Prostate gland (tissue), 2 donors: ENCODE results near the gene MAGI3. TPM values are rescaled to one million over a fixed set of nuclear protein-coding genes. Genes with fewer than 3 reads are reported as not detected.
"Not testable (repeated sequence)": the region's sequence is repeated elsewhere in the genome, so short reads cannot be mapped to it uniquely, and the experiment has no call there.

Source experiments
- DNase-seq: peaks from one replicate; pipeline ENCODE4 v3.0.0-alpha.2; 2019; ENCODE audit warnings: low spot score
- H3K27ac ChIP-seq, 2 donors: fragments of 200-600 bp; sonication (generic); 2 replicates each; pipeline ENCODE4 v1.5.1; 2017 to 2019
- H3K27me3 ChIP-seq: fragments of 200-600 bp; sonication (generic); replicated peaks from 2 replicates; pipeline ENCODE4 v1.5.1; 2019; ENCODE audit not compliant: insufficient read depth
- H3K36me3 ChIP-seq, 2 donors: fragments of 200-600 bp; sonication (generic); 1 replicate in 1 of 2; 2 replicates in 1 of 2; pipeline versions ENCODE4 v1.5.1 to v1.8.1; 2017 to 2019
- H3K4me1 ChIP-seq: fragments of 200-600 bp; sonication (generic); replicated peaks from 2 replicates; pipeline ENCODE4 v1.5.1; 2019
- H3K4me3 ChIP-seq, 2 donors: fragments of 200-600 bp; sonication (generic); 2 replicates each; pipeline ENCODE4 v1.5.1; 2017 to 2019
- H3K9me3 ChIP-seq: fragments of 200-600 bp; sonication (generic); 2 replicates; pipeline ENCODE4 v1.5.1; 2017
- POLR2A ChIP-seq: fragments of 450-650 bp; IDR thresholded peaks from one replicate; pipeline ENCODE4 v1.6.1; 2016; ENCODE audit warnings: antibody characterized with exemption, mild to moderate bottlenecking
- POLR2AphosphoS5 ChIP-seq: sonication (generic); formaldehyde crosslinking; IDR thresholded peaks from one replicate; pipeline ENCODE4 v1.6.1; 2017; ENCODE audit warnings: antibody characterized with exemption
- WGBS: methylation state at CpG from one replicate; pipeline ENCODE4 v1.1.5; 2018; 5-methylcytosine and 5-hydroxymethylcytosine counted together
- intact Hi-C: fragments of 100-400 bp; cut with DNase I; formaldehyde crosslinking; loops from one replicate; pipeline ENCODE4 v1.14.2; 2022
- total RNA-seq, 2 donors: library from RNA; depleted of rRNA; stranded (reverse); fragments of >200 nt; gene quantifications; one replicate each; pipeline ENCODE4 v1.1.0, GENCODE V29; 2016
- TF ChIP-seq, protein P1 (sequence below), 4 experiments: fragments of 200-600 bp in 2 of 4; fragments of 450-650 bp in 2 of 4; sonication (generic) in 2 of 4; IDR thresholded peaks; 1 replicate in 3 of 4; 2 replicates in 1 of 4; pipeline ENCODE4 v1.5.1; 2016 to 2019; ENCODE audit warnings: antibody characterized with exemption in 4 of 4, mild to moderate bottlenecking in 2 of 4, moderate library complexity in 2 of 4

MAGI3 gene
- total RNA-seq, 2 donors from 2014 or later, result 20.2 to 23.2 TPM

DNA sequence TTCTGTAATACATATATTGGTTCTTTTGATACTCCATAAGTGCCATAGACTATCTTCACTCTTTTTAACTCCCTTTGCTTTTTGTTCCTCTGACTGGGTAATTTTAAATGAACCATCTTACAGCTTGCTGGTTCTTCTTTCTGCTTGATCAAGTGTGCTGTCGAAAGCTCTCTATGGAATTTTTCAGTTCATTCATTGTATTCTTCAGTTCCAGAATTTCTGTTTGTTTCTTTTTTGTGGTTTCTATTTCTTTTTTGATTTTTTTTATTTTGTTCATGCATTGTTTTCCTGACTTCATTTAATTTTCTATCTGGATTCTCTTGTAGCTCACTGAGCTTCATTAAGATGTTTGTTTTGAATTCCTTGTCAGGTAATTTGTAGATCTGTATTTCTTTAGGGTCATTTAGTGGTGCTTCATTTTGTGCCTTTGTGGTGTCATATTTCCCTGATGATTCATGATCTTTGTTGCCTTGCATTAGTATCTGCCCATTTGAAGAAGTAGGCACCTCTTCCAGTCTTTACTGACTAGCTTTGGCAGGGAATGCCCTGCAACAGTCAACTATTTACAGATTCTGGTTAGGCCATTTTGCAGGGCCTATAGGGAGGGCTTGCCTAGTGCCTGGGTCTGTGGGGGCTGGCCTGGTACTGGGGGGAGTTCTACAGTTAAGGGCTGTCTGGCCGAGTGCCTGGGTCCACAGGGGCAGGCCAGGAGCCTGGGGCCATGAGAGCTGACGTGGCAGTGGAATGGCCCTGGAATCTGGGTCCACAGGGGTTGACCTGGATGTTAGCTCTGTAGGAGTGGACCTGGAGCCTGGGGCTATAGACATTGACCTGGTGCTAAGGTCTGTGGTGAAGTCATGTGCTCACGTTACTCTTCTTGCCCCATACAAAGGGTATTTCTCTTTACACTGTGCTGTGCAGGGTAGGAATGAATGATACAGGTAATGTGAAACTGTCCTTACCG, 89.7 kb downstream of the MAGI3 start:
- WGBS, result 96% methylated on average over 5 of the region's 5 CpGs

DNA sequence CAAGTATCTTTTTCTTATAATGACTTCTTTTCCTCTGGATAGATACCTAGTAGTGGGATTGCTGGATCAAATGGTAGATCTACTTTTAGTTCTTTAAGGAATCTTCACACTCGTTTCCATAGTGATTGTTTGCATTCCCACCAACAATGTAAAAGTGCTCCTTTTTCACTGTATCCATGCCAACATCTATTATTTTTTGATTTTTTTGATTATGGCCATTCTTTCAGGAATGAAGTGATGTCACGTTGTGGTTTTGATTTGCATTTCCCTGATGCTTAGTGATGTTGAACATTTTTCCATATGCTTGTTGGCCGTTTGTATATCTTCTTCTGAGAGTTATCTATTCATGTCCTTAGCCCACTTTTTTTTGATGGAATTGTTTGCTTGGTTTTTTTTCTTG, 94.8 kb downstream of the MAGI3 start:
- intact Hi-C loops, H3K27ac ChIP-seq, H3K9me3 ChIP-seq, H3K4me1 ChIP-seq, H3K36me3 ChIP-seq, H3K27me3 ChIP-seq, DNase-seq, H3K4me3 ChIP-seq: not testable (repeated sequence)
- 94% methylated on average over 3 of the region's 3 CpGs for WGBS

More for the DNA sequence above, 89.7 kb downstream of the MAGI3 start:
- no peaks in the 10 kb centered on the region for H3K4me1 ChIP-seq
- H3K4me3 ChIP-seq, result no peak overlapping the region
- no peak for DNase-seq
- no peaks in the 10 kb centered on the region for H3K36me3 ChIP-seq
- intact Hi-C loops, result no loop called here
- H3K9me3 ChIP-seq, result no peaks in the 10 kb centered on the region
- TF ChIP-seq POLR2A (no peak), POLR2AphosphoS5 (no peak)
- TF ChIP-seq, protein P1, sequence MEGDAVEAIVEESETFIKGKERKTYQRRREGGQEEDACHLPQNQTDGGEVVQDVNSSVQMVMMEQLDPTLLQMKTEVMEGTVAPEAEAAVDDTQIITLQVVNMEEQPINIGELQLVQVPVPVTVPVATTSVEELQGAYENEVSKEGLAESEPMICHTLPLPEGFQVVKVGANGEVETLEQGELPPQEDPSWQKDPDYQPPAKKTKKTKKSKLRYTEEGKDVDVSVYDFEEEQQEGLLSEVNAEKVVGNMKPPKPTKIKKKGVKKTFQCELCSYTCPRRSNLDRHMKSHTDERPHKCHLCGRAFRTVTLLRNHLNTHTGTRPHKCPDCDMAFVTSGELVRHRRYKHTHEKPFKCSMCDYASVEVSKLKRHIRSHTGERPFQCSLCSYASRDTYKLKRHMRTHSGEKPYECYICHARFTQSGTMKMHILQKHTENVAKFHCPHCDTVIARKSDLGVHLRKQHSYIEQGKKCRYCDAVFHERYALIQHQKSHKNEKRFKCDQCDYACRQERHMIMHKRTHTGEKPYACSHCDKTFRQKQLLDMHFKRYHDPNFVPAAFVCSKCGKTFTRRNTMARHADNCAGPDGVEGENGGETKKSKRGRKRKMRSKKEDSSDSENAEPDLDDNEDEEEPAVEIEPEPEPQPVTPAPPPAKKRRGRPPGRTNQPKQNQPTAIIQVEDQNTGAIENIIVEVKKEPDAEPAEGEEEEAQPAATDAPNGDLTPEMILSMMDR (IDR thresholded peaks at IDR 0.05), result no peak
- H3K27me3 ChIP-seq, result no peaks in the 10 kb centered on the region
- no peak overlapping the region for H3K27ac ChIP-seq

DNA sequence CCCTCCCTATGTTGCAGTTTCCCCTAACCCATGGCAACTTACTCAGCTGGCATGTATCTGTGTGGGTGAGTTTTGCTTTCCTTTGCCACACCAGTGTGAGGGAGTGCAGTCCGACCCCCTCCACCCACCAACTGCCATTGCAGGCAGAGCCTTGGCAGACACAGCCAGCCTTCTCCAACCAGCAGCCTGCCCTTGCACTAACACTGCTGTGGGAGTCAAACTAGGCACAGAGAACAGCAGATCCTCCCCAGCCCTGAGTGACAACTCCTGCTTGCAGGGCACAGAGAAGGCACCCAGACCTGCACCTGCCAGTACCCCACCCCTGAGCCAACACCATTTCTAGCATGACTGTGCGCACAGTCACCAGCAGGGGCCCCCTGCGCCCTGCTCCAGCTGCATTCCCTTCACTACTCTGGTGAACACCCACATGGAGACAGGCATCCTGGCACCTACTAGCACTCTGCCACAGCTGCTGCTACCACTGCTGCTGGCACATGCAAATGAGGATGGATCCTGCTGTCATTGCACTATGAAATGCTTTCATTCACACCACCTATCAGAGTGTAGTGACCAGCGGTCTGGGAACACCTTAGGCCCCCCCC, 98.4 kb downstream of the MAGI3 start:
- TF ChIP-seq POLR2A (no peak), POLR2AphosphoS5 (no peak)
- TF ChIP-seq, protein P1 (IDR thresholded peaks at IDR 0.05), result no peak
- H3K27ac ChIP-seq, result no peak overlapping the region
- H3K4me1 ChIP-seq, result no peaks in the 10 kb centered on the region
- WGBS, result 90% methylated on average over 4 of the region's 4 CpGs
- H3K4me3 ChIP-seq, result no peak overlapping the region
- no peak for DNase-seq
- intact Hi-C loops, result no loop called here
- H3K9me3 ChIP-seq, result no peaks in the 10 kb centered on the region
- no peaks in the 10 kb centered on the region for H3K36me3 ChIP-seq
- no peaks in the 10 kb centered on the region for H3K27me3 ChIP-seq

DNA sequence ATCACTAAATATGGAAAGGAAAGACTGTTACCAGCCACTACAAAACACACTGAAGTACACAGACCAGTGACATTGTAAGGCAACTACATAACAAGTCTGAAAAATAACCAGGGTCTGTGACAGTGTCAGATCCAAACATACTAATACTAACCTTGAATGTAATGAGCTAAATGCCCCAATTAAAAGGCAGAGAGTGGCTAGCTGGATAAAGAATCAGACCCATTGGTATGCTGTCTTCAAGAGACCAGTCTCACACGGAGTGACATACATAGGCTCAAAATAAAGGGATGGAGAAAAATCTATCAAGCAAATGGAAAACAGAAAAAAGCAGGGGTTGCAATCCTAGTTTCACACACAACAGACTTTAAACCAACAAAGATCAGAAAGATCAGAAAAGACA, 100.1 kb downstream of the MAGI3 start:
- Histone ChIP-seq H3K36me3 (no peaks in the 10 kb centered on the region), H3K4me3 (no peak overlapping the region), H3K9me3 (no peaks in the 10 kb centered on the region), H3K27ac (no peak overlapping the region), H3K4me1 (no peaks in the 10 kb centered on the region), H3K27me3 (no peaks in the 10 kb centered on the region)
- no peak for DNase-seq
- TF ChIP-seq, protein P1 (IDR thresholded peaks at IDR 0.05), result no peak
- TF ChIP-seq POLR2AphosphoS5, result no peak
- TF ChIP-seq POLR2A, result no peak
- WGBS, result 91% methylated on average over 1 of the region's 1 CpG
- intact Hi-C loops, result no loop called here

DNA sequence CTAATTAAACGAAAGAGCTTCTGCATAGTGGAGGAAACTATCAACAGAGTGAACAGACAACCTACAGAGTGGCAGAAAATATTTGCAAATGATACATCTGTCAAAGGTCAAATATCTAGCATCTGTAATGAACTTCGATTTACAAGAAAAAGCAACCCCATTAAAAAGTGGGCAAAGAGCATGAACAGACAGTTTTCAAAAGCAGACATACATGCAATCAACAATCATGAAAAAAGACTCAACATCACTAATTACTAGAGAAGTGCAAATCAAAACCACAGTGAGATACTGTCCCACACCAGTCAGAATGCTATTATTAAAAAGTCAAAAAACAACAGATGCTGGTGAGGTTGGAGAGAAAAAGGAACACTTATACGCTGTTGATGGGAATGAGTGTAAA, 103.2 kb downstream of the MAGI3 start:
- no peaks in the 10 kb centered on the region for H3K27me3 ChIP-seq
- intact Hi-C loops, result no loop called here
- H3K27ac ChIP-seq, result no peak overlapping the region
- no peak overlapping the region for H3K4me3 ChIP-seq
- TF ChIP-seq, protein P1 (IDR thresholded peaks at IDR 0.05), result no peak
- TF ChIP-seq POLR2AphosphoS5 (no peak), POLR2A (no peak)
- WGBS, result 100% methylated on average over 3 of the region's 3 CpGs
- no peak for DNase-seq
- H3K36me3 ChIP-seq, result no peaks in the 10 kb centered on the region
- H3K9me3 ChIP-seq, result no peaks in the 10 kb centered on the region
- no peaks in the 10 kb centered on the region for H3K4me1 ChIP-seq
